ENCODE measurements around the gene GPR15LG.

Gene GPR15LG

GRCh38 chr10:84200537-84201243 lies 27.1 kb downstream of the GPR15LG start:
- Histone ChIP-seq H3K36me3 (ENCODE audit: control insufficient read depth in 1 of 2, insufficient read depth in 2 of 2, low read length in 2 of 2) (no peaks in the 10 kb centered on the region), H3K4me1 (ENCODE audit: control insufficient read depth in 1 of 2, insufficient read depth in 2 of 2, low read length in 2 of 2) (peaks cover 6 to 9% of the 10 kb centered on the region in 2 donors), H3K27me3 (ENCODE audit: control insufficient read depth in 1 of 2, insufficient read depth in 2 of 2, low read length in 2 of 2) (peaks cover 13 to 22% of the 10 kb centered on the region in 2 donors), H3K4me3 (ENCODE audit: low read depth in 1 of 2, low read length in 2 of 2) (no peak overlapping the region), H3K9ac (ENCODE audit: low read depth in 1 of 2, low read length in 2 of 2) (no peak overlapping the region), H3K27ac (ENCODE audit: low read depth, low read length) (no peak overlapping the region), H3K9me3 (ENCODE audit: control insufficient read depth in 1 of 2, low read length in 2 of 2) (no peaks in the 10 kb centered on the region)

- peaks cover 8 to 17% of the 10 kb centered on the region in 2 donors for H3K27me3 ChIP-seq (ENCODE audit: control insufficient read depth in 1 of 2, insufficient read depth in 2 of 2, low read length in 2 of 2)
- H3K9ac ChIP-seq (ENCODE audit: low read depth in 1 of 2, low read length in 2 of 2), result no peak overlapping the region
- H3K4me1 ChIP-seq (ENCODE audit: control insufficient read depth in 1 of 2, insufficient read depth in 2 of 2, low read length in 2 of 2), result peaks cover 6 to 9% of the 10 kb centered on the region in 2 donors
- no peaks in the 10 kb centered on the region for H3K36me3 ChIP-seq (ENCODE audit: control insufficient read depth in 1 of 2, insufficient read depth in 2 of 2, low read length in 2 of 2)
- H3K27ac ChIP-seq (ENCODE audit: low read depth, low read length), result no peak overlapping the region
- no peak overlapping the region for H3K4me3 ChIP-seq (ENCODE audit: low read depth in 1 of 2, low read length in 2 of 2)
- H3K9me3 ChIP-seq (ENCODE audit: control insufficient read depth in 1 of 2, low read length in 2 of 2), result no peaks in the 10 kb centered on the region
These were observed 27.6 kb downstream of the GPR15LG start for GRCh38 chr10:84201244-84201606.

- no peaks in the 10 kb centered on the region for H3K9me3 ChIP-seq (ENCODE audit: control insufficient read depth in 1 of 2, low read length in 2 of 2)
- no peak overlapping the region for H3K27ac ChIP-seq (ENCODE audit: low read depth, low read length)
- no peaks in the 10 kb centered on the region for H3K36me3 ChIP-seq (ENCODE audit: control insufficient read depth in 1 of 2, insufficient read depth in 2 of 2, low read length in 2 of 2)
- H3K9ac ChIP-seq (ENCODE audit: low read depth in 1 of 2, low read length in 2 of 2), result no peak overlapping the region
- peaks cover 6 to 9% of the 10 kb centered on the region in 2 donors for H3K4me1 ChIP-seq (ENCODE audit: control insufficient read depth in 1 of 2, insufficient read depth in 2 of 2, low read length in 2 of 2)
- no peak overlapping the region for H3K4me3 ChIP-seq (ENCODE audit: low read depth in 1 of 2, low read length in 2 of 2)
- H3K27me3 ChIP-seq (ENCODE audit: control insufficient read depth in 1 of 2, insufficient read depth in 2 of 2, low read length in 2 of 2), result peaks cover 4 to 12% of the 10 kb centered on the region in 2 donors
These were observed 28.1 kb downstream of the GPR15LG start for GRCh38 chr10:84201682-84202081.

GRCh38 chr10:84202349-84202748 lies 28.7 kb downstream of the GPR15LG start:
- Histone ChIP-seq H3K9me3 (ENCODE audit: control insufficient read depth in 1 of 2, low read length in 2 of 2) (no peaks in the 10 kb centered on the region), H3K27ac (ENCODE audit: low read depth, low read length) (no peak overlapping the region), H3K4me3 (ENCODE audit: low read depth in 1 of 2, low read length in 2 of 2) (no peak overlapping the region), H3K9ac (ENCODE audit: low read depth in 1 of 2, low read length in 2 of 2) (no peak overlapping the region), H3K4me1 (ENCODE audit: control insufficient read depth in 1 of 2, insufficient read depth in 2 of 2, low read length in 2 of 2) (peaks cover 6 to 9% of the 10 kb centered on the region in 2 donors), H3K36me3 (ENCODE audit: control insufficient read depth in 1 of 2, insufficient read depth in 2 of 2, low read length in 2 of 2) (no peaks in the 10 kb centered on the region), H3K27me3 (ENCODE audit: control insufficient read depth in 1 of 2, insufficient read depth in 2 of 2, low read length in 2 of 2) (peaks cover 0 to 6% of the 10 kb centered on the region in 2 donors)

GRCh38 chr10:84204122-84204521 lies 30.5 kb downstream of the GPR15LG start:
- Histone ChIP-seq H3K36me3 (ENCODE audit: control insufficient read depth in 1 of 2, insufficient read depth in 2 of 2, low read length in 2 of 2) (no peaks in the 10 kb centered on the region), H3K27ac (ENCODE audit: low read depth, low read length) (no peak overlapping the region), H3K9ac (ENCODE audit: low read depth in 1 of 2, low read length in 2 of 2) (no peak overlapping the region), H3K9me3 (ENCODE audit: control insufficient read depth in 1 of 2, low read length in 2 of 2) (no peaks in the 10 kb centered on the region), H3K27me3 (ENCODE audit: control insufficient read depth in 1 of 2, insufficient read depth in 2 of 2, low read length in 2 of 2) (no peaks in the 10 kb centered on the region), H3K4me1 (ENCODE audit: control insufficient read depth in 1 of 2, insufficient read depth in 2 of 2, low read length in 2 of 2) (peaks cover 6% of the 10 kb centered on the region in 2 donors), H3K4me3 (ENCODE audit: low read depth in 1 of 2, low read length in 2 of 2) (no peak overlapping the region)

GRCh38 chr10:84204610-84205009 lies 31.0 kb downstream of the GPR15LG start:
- H3K9me3 ChIP-seq (ENCODE audit: control insufficient read depth in 1 of 2, low read length in 2 of 2), result no peaks in the 10 kb centered on the region
- H3K9ac ChIP-seq (ENCODE audit: low read depth in 1 of 2, low read length in 2 of 2), result no peak overlapping the region
- H3K27ac ChIP-seq (ENCODE audit: low read depth, low read length), result no peak overlapping the region
- H3K4me1 ChIP-seq (ENCODE audit: control insufficient read depth in 1 of 2, insufficient read depth in 2 of 2, low read length in 2 of 2), result peaks cover 6% of the 10 kb centered on the region in 2 donors
- no peaks in the 10 kb centered on the region for H3K36me3 ChIP-seq (ENCODE audit: control insufficient read depth in 1 of 2, insufficient read depth in 2 of 2, low read length in 2 of 2)
- no peaks in the 10 kb centered on the region for H3K27me3 ChIP-seq (ENCODE audit: control insufficient read depth in 1 of 2, insufficient read depth in 2 of 2, low read length in 2 of 2)
- H3K4me3 ChIP-seq (ENCODE audit: low read depth in 1 of 2, low read length in 2 of 2), result no peak overlapping the region

- peaks cover 6% of the 10 kb centered on the region in 2 donors for H3K4me1 ChIP-seq (ENCODE audit: control insufficient read depth in 1 of 2, insufficient read depth in 2 of 2, low read length in 2 of 2)
- H3K27ac ChIP-seq (ENCODE audit: low read depth, low read length), result no peak overlapping the region
- no peaks in the 10 kb centered on the region for H3K9me3 ChIP-seq (ENCODE audit: control insufficient read depth in 1 of 2, low read length in 2 of 2)
- H3K4me3 ChIP-seq (ENCODE audit: low read depth in 1 of 2, low read length in 2 of 2), result no peak overlapping the region
- H3K27me3 ChIP-seq (ENCODE audit: control insufficient read depth in 1 of 2, insufficient read depth in 2 of 2, low read length in 2 of 2), result no peaks in the 10 kb centered on the region
- no peaks in the 10 kb centered on the region for H3K36me3 ChIP-seq (ENCODE audit: control insufficient read depth in 1 of 2, insufficient read depth in 2 of 2, low read length in 2 of 2)
- H3K9ac ChIP-seq (ENCODE audit: low read depth in 1 of 2, low read length in 2 of 2), result no peak overlapping the region
These were observed 31.6 kb downstream of the GPR15LG start for GRCh38 chr10:84205049-84205852.

GRCh38 chr10:84205853-84206525 lies 32.4 kb downstream of the GPR15LG start:
- Histone ChIP-seq H3K4me1 (ENCODE audit: control insufficient read depth in 1 of 2, insufficient read depth in 2 of 2, low read length in 2 of 2) (peaks cover 5 to 6% of the 10 kb centered on the region in 2 donors), H3K36me3 (ENCODE audit: control insufficient read depth in 1 of 2, insufficient read depth in 2 of 2, low read length in 2 of 2) (no peaks in the 10 kb centered on the region), H3K9ac (ENCODE audit: low read depth in 1 of 2, low read length in 2 of 2) (no peak overlapping the region), H3K9me3 (ENCODE audit: control insufficient read depth in 1 of 2, low read length in 2 of 2) (no peaks in the 10 kb centered on the region), H3K27me3 (ENCODE audit: control insufficient read depth in 1 of 2, insufficient read depth in 2 of 2, low read length in 2 of 2) (no peaks in the 10 kb centered on the region), H3K27ac (ENCODE audit: low read depth, low read length) (no peak overlapping the region), H3K4me3 (ENCODE audit: low read depth in 1 of 2, low read length in 2 of 2) (no peak overlapping the region)

- H3K9ac ChIP-seq (ENCODE audit: low read depth in 1 of 2, low read length in 2 of 2), result no peak overlapping the region
- H3K27ac ChIP-seq (ENCODE audit: low read depth, low read length), result no peak overlapping the region
- no peak overlapping the region for H3K4me3 ChIP-seq (ENCODE audit: low read depth in 1 of 2, low read length in 2 of 2)
- H3K9me3 ChIP-seq (ENCODE audit: control insufficient read depth in 1 of 2, low read length in 2 of 2), result no peaks in the 10 kb centered on the region
- H3K36me3 ChIP-seq (ENCODE audit: control insufficient read depth in 1 of 2, insufficient read depth in 2 of 2, low read length in 2 of 2), result no peaks in the 10 kb centered on the region
- no peaks in the 10 kb centered on the region for H3K27me3 ChIP-seq (ENCODE audit: control insufficient read depth in 1 of 2, insufficient read depth in 2 of 2, low read length in 2 of 2)
- H3K4me1 ChIP-seq (ENCODE audit: control insufficient read depth in 1 of 2, insufficient read depth in 2 of 2, low read length in 2 of 2), result no peaks in the 10 kb centered on the region
These were observed 34.4 kb downstream of the GPR15LG start for GRCh38 chr10:84208023-84208422.

GRCh38 chr10:84211566-84211965 lies 38.0 kb downstream of the GPR15LG start:
- Histone ChIP-seq H3K36me3 (ENCODE audit: control insufficient read depth in 1 of 2, insufficient read depth in 2 of 2, low read length in 2 of 2) (no peaks in the 10 kb centered on the region), H3K27ac (ENCODE audit: low read depth, low read length) (no peak overlapping the region)

More at GRCh38 chr10:84211566-84211965, 38.0 kb downstream of the GPR15LG start:
- Histone ChIP-seq H3K9ac (ENCODE audit: low read depth in 1 of 2, low read length in 2 of 2) (no peak overlapping the region), H3K27me3 (ENCODE audit: control insufficient read depth in 1 of 2, insufficient read depth in 2 of 2, low read length in 2 of 2) (peaks cover 0 to 6% of the 10 kb centered on the region in 2 donors), H3K4me3 (ENCODE audit: low read depth in 1 of 2, low read length in 2 of 2) (no peak overlapping the region), H3K9me3 (ENCODE audit: control insufficient read depth in 1 of 2, low read length in 2 of 2) (no peaks in the 10 kb centered on the region), H3K4me1 (ENCODE audit: control insufficient read depth in 1 of 2, insufficient read depth in 2 of 2, low read length in 2 of 2) (no peaks in the 10 kb centered on the region)
